Neural progenitor cell (in vitro differentiated cells): ENCODE results near the gene CFAP97D2. TPM values are rescaled to one million over a fixed set of nuclear protein-coding genes. Genes with fewer than 3 reads are reported as not detected.

Experiments used
- DNase-seq: peaks from one replicate; pipeline ENCODE4 v3.0.0-alpha.2; 2016; ENCODE audit warnings: low spot score
- H2AFZ ChIP-seq: fragments of 200-600 bp; sonication (generic); replicated peaks from 2 replicates; pipeline ENCODE4 v1.6.1; 2016; ENCODE audit warnings: antibody characterized with exemption
- H3F3A ChIP-seq: fragments of 200-600 bp; sonication (generic); 2 replicates; pipeline ENCODE4 v1.6.1; 2016; ENCODE audit warnings: antibody characterized with exemption, low read depth
- H3K27ac ChIP-seq: fragments of 200-600 bp; sonication (generic); 2 replicates; pipeline ENCODE4 v1.5.1; 2016; ENCODE audit warnings: mild to moderate bottlenecking
- H3K27me3 ChIP-seq: fragments of 200-600 bp; sonication (generic); 2 replicates; pipeline ENCODE4 v1.6.1; 2016; ENCODE audit warnings: mild to moderate bottlenecking, moderate library complexity
- H3K36me3 ChIP-seq: fragments of 200-600 bp; sonication (generic); 2 replicates; pipeline ENCODE4 v1.5.1; 2016
- H3K4me1 ChIP-seq: fragments of 200-600 bp; sonication (generic); 2 replicates; pipeline ENCODE4 v1.6.1; 2016; ENCODE audit warnings: mixed run types
- H3K4me2 ChIP-seq: fragments of 200-600 bp; sonication (generic); 2 replicates; pipeline ENCODE4 v1.6.1; 2016
- H3K4me3 ChIP-seq: fragments of 200-600 bp; sonication (generic); 2 replicates; pipeline ENCODE4 v1.5.1; 2016
- H3K79me2 ChIP-seq: fragments of 200-600 bp; sonication (generic); 2 replicates; pipeline ENCODE4 v1.6.1; 2016; ENCODE audit warnings: low read depth
- H3K9ac ChIP-seq: fragments of 200-600 bp; sonication (generic); 2 replicates; pipeline ENCODE4 v1.6.1; 2016
- H3K9me3 ChIP-seq: fragments of 200-600 bp; sonication (generic); 2 replicates; pipeline ENCODE4 v1.5.1; 2016; ENCODE audit warnings: low read depth
- H4K20me1 ChIP-seq: fragments of 200-600 bp; sonication (generic); 2 replicates; pipeline ENCODE4 v1.6.1; 2016; ENCODE audit warnings: low read depth
- H3K27ac Mint-ChIP-seq: 3 replicates; pipeline ENCODE4 v1.8.0; 2021; ENCODE audit warnings: mixed read lengths
- H3K27me3 Mint-ChIP-seq: 2 replicates; pipeline ENCODE4 v1.8.0; 2022; ENCODE audit warnings: low read depth, mild to moderate bottlenecking, inconsistent platforms, moderate library complexity, mixed read lengths; ENCODE audit not compliant: insufficient read depth
- H3K36me3 Mint-ChIP-seq: 3 replicates; pipeline ENCODE4 v1.8.0; 2021; ENCODE audit warnings: mixed read lengths
- H3K4me1 Mint-ChIP-seq: 3 replicates; pipeline ENCODE4 v1.8.0; 2021; ENCODE audit warnings: mixed read lengths
- H3K4me3 Mint-ChIP-seq: 3 replicates; pipeline ENCODE4 v1.8.0; 2021; ENCODE audit warnings: mild to moderate bottlenecking, moderate library complexity, mixed read lengths
- H3K9me3 Mint-ChIP-seq: 3 replicates; pipeline ENCODE4 v1.8.0; 2020; ENCODE audit warnings: mixed read lengths
- CTCF ChIP-seq: fragments of 200-600 bp; sonication (generic); IDR thresholded peaks from 2 replicates; pipeline ENCODE4 v1.5.1; 2017; ENCODE audit warnings: antibody characterized with exemption, mild to moderate bottlenecking
- EZH2 ChIP-seq: fragments of 200-600 bp; sonication (generic); IDR thresholded peaks from 2 replicates; pipeline ENCODE4 v1.6.1; 2017; ENCODE audit warnings: antibody characterized with exemption, mild to moderate bottlenecking, moderate library complexity
- EZH2phosphoT487 ChIP-seq: fragments of 200-600 bp; sonication (generic); IDR thresholded peaks from 2 replicates; pipeline ENCODE4 v1.6.1; 2017; ENCODE audit warnings: antibody characterized with exemption
- microRNA-seq: library from miRNA; unstranded; fragments of <30 nt; microRNA quantifications from one replicate; pipeline ENCODE4, GENCODE V29; 2016
- small RNA-seq: library from RNA; depleted of rRNA; stranded (forward); fragments of <200 nt; gene quantifications from one replicate; pipeline ENCODE3, GENCODE V24; 2015
- total RNA-seq: library from RNA; depleted of rRNA; stranded (reverse); fragments of >200 nt; gene quantifications from 2 replicates; pipeline ENCODE4 v1.2.3, GENCODE V29; 2015; ENCODE audit warnings: low replicate concordance

The CFAP97D2 gene
- total RNA-seq, 1 donor from 2014 or later = not detected

DNA sequence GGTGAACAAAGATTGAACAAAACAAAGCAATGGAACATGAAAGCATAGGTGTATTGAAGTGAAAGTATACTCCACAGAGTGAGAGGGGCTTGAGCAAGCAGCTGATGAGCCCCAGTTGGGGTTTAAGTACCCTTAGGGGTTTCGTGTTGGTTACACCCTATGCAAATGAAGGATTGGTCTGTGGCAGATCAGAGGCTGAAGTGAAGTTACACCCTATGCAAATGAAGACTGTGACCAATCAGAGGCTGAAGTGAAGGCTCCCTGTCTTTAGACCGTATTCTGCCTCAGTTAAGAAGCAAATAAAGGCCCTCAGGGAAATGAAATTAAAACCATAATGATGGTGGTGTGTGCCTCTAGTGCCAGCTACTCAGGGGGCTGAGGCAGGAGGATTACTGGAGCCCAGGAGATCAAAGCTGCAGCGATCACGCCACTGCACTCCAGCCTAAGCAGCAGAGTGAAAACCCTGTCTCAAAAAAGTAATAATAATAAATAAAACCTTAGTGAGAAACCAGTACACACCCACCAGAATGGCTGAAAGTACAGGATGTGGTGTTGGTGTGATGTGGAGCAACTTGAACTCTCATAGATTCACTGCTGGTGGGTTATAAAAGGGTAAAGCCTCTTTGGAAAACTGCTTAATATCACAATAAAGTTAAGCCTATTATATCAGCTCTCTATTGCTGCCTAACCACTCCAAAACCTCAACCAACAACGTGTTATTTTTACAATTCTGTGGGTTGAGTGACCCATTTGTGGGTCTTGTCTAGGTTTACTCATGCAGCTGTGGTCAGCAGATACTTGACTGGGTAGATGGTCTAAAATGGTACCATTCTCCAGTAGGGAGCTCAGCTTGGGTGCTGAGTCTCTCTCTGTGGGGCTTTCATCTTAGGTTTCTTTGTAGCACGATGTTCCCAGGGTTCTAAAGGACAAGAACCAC, 89.6 kb downstream of the CFAP97D2 start:
- H3K9ac ChIP-seq = no peak overlapping the region
- H3K27me3 ChIP-seq = no peaks in the 10 kb centered on the region
- peaks cover 5% of the 10 kb centered on the region for H3K36me3 ChIP-seq
- H3F3A ChIP-seq = no peaks in the 10 kb centered on the region
- DNase-seq = no peak
- H3K27me3 Mint-ChIP-seq = no peaks in the 10 kb centered on the region
- H3K4me1 Mint-ChIP-seq = no peaks in the 10 kb centered on the region
- TF ChIP-seq EZH2phosphoT487 (no peak), CTCF (no peak), EZH2 (no peak)
- no peak overlapping the region for H3K27ac ChIP-seq
- H3K4me2 ChIP-seq = no peak overlapping the region
- no peaks in the 10 kb centered on the region for H3K4me1 ChIP-seq
- no peak overlapping the region for H3K27ac Mint-ChIP-seq
- H4K20me1 ChIP-seq = no peaks in the 10 kb centered on the region
- no peak overlapping the region for H3K4me3 ChIP-seq
- H2AFZ ChIP-seq = no peak overlapping the region
- no peaks in the 10 kb centered on the region for H3K9me3 ChIP-seq
- H3K9me3 Mint-ChIP-seq = no peaks in the 10 kb centered on the region
- H3K79me2 ChIP-seq = no peaks in the 10 kb centered on the region
- H3K4me3 Mint-ChIP-seq = no peak overlapping the region
- peaks cover 61% of the 10 kb centered on the region for H3K36me3 Mint-ChIP-seq

DNA sequence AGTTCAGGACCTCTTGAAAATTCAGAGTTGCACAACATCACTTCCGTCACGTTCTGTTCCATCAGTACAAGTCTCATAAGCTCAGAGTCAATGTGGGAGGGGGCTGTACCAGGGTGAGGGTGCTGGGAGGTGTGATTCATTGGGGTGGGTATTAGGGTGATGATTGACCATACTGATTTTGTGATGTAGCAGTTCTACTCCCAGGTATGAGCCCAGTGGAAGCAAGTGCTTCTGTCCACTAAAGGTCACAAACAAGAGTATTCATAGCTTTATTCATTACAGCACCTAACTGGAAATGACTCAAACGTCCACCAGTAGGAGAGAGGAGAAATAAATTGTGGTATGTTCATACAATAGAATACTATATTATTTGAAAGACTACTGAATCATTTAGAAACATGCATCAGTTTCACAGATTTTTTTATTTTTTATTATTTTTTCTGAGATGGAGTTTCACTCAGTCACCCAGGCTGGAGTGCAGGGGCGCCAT, 90.3 kb downstream of the CFAP97D2 start:
- Histone ChIP-seq H3K4me3 (no peak overlapping the region), H3K27me3 (no peaks in the 10 kb centered on the region), H3K9ac (no peak overlapping the region), H3K9me3 (no peaks in the 10 kb centered on the region), H3K36me3 (peaks cover 5% of the 10 kb centered on the region), H3F3A (no peaks in the 10 kb centered on the region), H3K4me2 (no peak overlapping the region), H3K79me2 (no peaks in the 10 kb centered on the region), H3K27ac (no peak overlapping the region), H3K4me1 (no peaks in the 10 kb centered on the region), H4K20me1 (no peaks in the 10 kb centered on the region), H2AFZ (no peak overlapping the region)
- H3K9me3 Mint-ChIP-seq = no peaks in the 10 kb centered on the region
- H3K4me1 Mint-ChIP-seq = no peaks in the 10 kb centered on the region
- H3K36me3 Mint-ChIP-seq = peaks cover 60% of the 10 kb centered on the region
- TF ChIP-seq EZH2phosphoT487 (no peak), CTCF (no peak), EZH2 (no peak)
- no peak for DNase-seq
- no peaks in the 10 kb centered on the region for H3K27me3 Mint-ChIP-seq
- no peak overlapping the region for H3K4me3 Mint-ChIP-seq
- no peak overlapping the region for H3K27ac Mint-ChIP-seq

Small RNAs within 50 kb of the gene (microRNA-seq; reads per million reads assigned to microRNA genes)
- not detected for gene MIR548AR

Small RNAs within 50 kb of the gene (small RNA-seq; reads per million reads assigned to genes)
- not detected for gene MIR548AR

Other genes starting within 250 kb of the CFAP97D2 start
- gene C13orf46, start 205.2 kb upstream of the CFAP97D2 start, total RNA-seq = not detected in 2 replicates
- 2.9 and 6.0 TPM in 2 replicates for gene RASA3, start 46.6 kb upstream of the CFAP97D2 start, total RNA-seq
- 53.1 and 69.6 TPM in 2 replicates for gene CDC16, start 55.6 kb downstream of the CFAP97D2 start, total RNA-seq
- 60.1 and 74.4 TPM in 2 replicates for gene UPF3A, start 102.3 kb downstream of the CFAP97D2 start, total RNA-seq
- 25.4 and 35.3 TPM in 2 replicates for gene CHAMP1, start 135.2 kb downstream of the CFAP97D2 start, total RNA-seq